Measurements from ENCODE around the gene UNC5CL. TPM values are rescaled to one million over a fixed set of nuclear protein-coding genes. Genes with fewer than 3 reads are reported as not detected.

Gene UNC5CL
- total RNA-seq, 2 donors from 2014 or later: 17.4 to 30.3 TPM

DNA sequence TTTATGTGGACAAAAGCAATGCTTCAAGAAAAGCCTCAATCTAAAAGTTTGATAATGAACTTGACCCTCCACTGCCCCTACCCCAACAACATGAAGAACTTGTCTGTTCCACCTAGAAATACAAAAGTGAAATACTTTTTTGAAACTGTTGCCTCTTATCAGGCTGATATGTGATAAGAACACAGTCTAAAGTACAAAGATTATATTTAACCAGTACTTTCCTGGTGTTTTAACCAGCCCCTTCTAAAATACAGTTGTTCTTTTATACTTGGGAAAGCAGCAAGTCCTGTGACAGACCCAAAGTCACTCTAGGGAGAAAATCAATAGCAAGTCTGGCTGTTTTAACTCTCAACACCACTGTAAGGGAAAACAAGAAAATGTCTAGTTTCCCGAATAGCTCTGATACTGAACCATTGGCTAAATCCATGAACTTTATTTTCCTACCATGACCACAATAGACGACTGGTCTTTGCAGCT lies 26.6 kb upstream of the UNC5CL start:
- Histone ChIP-seq H3K36me3 (replicated peaks in 1 of 2; ENCODE audit: insufficient read depth in 1 of 2, low read depth in 2 of 2) (no peaks in the 10 kb centered on the region), H3K4me3 (no peak overlapping the region), H3K9me3 (no peaks in the 10 kb centered on the region), H3K4me1 (peaks cover 69% of the 10 kb centered on the region), H3K27ac (peak overlapping the region; percentile 50 to 85 (median 77)), H3K27me3 (no peaks in the 10 kb centered on the region)
- TF ChIP-seq, protein P1, sequence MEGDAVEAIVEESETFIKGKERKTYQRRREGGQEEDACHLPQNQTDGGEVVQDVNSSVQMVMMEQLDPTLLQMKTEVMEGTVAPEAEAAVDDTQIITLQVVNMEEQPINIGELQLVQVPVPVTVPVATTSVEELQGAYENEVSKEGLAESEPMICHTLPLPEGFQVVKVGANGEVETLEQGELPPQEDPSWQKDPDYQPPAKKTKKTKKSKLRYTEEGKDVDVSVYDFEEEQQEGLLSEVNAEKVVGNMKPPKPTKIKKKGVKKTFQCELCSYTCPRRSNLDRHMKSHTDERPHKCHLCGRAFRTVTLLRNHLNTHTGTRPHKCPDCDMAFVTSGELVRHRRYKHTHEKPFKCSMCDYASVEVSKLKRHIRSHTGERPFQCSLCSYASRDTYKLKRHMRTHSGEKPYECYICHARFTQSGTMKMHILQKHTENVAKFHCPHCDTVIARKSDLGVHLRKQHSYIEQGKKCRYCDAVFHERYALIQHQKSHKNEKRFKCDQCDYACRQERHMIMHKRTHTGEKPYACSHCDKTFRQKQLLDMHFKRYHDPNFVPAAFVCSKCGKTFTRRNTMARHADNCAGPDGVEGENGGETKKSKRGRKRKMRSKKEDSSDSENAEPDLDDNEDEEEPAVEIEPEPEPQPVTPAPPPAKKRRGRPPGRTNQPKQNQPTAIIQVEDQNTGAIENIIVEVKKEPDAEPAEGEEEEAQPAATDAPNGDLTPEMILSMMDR (IDR thresholded peaks at IDR 0.05): no peak
- no peak for TF ChIP-seq POLR2A (IDR thresholded peaks at IDR 0.05)
- intact Hi-C loops (cut with DNase I): loop anchor here (5.0 kb wide), 1 partner anchor 33 kb away; no protein-coding TSS in a partner anchor
- WGBS, 2 donors: 18 to 38% methylated on average over 2 of the region's 2 CpGs
- peak; percentile 73 for ATAC-seq
- no peak for DNase-seq

DNA sequence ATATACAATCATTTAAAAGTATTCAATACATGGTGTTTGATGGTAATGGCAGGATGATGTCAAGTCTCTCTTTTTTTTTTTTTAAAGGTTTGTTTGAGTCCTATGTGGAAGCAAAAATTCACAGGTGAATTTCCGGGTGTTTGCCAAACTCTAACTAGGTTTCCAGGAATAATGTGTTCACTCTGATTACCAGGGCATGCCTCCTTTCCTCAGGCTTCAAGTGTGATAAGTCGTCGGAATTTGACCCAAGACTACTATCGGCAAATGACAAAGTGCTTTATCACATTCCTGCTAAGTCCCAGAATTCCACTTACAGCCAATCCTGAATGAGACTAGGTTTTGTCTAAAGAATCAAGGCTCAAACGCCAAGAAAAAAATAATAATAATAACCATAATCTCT lies 25.8 kb upstream of the UNC5CL start:
- WGBS, 2 donors: 14 to 27% methylated on average over 5 of the region's 5 CpGs

GRCh38 chr6:41063884-41064285 lies 24.9 kb upstream of the UNC5CL start:
- Histone ChIP-seq H3K9me3 (no peaks in the 10 kb centered on the region), H3K4me3 (no peak overlapping the region), H3K27me3 (no peaks in the 10 kb centered on the region), H3K4me1 (peaks cover 80% of the 10 kb centered on the region), H3K27ac (peak overlapping the region; percentile 71 to 85 (median 77)), H3K36me3 (replicated peaks in 1 of 2; ENCODE audit: insufficient read depth in 1 of 2, low read depth in 2 of 2) (no peaks in the 10 kb centered on the region)
- no peak for ATAC-seq
- intact Hi-C loops (cut with DNase I): no loop called here
- TF ChIP-seq, protein P1 (IDR thresholded peaks at IDR 0.05): no peak
- TF ChIP-seq POLR2A (IDR thresholded peaks at IDR 0.05): no peak
- 22 to 30% methylated on average over 2 of the region's 2 CpGs for WGBS, 2 donors
- DNase-seq: no peak

More for the DNA sequence above, 25.8 kb upstream of the UNC5CL start:
- Histone ChIP-seq H3K36me3 (replicated peaks in 1 of 2; ENCODE audit: insufficient read depth in 1 of 2, low read depth in 2 of 2) (no peaks in the 10 kb centered on the region), H3K27ac (peak overlapping the region; percentile 12 to 85 (median 77)), H3K27me3 (no peaks in the 10 kb centered on the region), H3K4me1 (peaks cover 72% of the 10 kb centered on the region), H3K9me3 (no peaks in the 10 kb centered on the region), H3K4me3 (no peak overlapping the region)
- ATAC-seq (peak; percentile 75), DNase-seq (peak; percentile 43 to 77 (median 46))
- intact Hi-C loops (cut with DNase I): loop anchor here (5.0 kb wide), 1 partner anchor 33 kb away; no protein-coding TSS in a partner anchor
- no peak for TF ChIP-seq POLR2A (IDR thresholded peaks at IDR 0.05)

- no peak for ATAC-seq
- Histone ChIP-seq H3K27me3 (no peaks in the 10 kb centered on the region), H3K4me1 (peaks cover 92% of the 10 kb centered on the region), H3K36me3 (replicated peaks in 1 of 2; ENCODE audit: insufficient read depth in 1 of 2, low read depth in 2 of 2) (no peaks in the 10 kb centered on the region), H3K27ac (peak overlapping the region in 3 of 4 donors; percentile 60 to 85 (median 72)), H3K4me3 (no peak overlapping the region), H3K9me3 (no peaks in the 10 kb centered on the region)
- WGBS, 2 donors: 77 to 81% methylated on average over 1 of the region's 1 CpG
- intact Hi-C loops (cut with DNase I): no loop called here
- no peak for DNase-seq
- TF ChIP-seq, protein P1 (IDR thresholded peaks at IDR 0.05): no peak
- no peak for TF ChIP-seq POLR2A (IDR thresholded peaks at IDR 0.05)
These were observed 23.0 kb upstream of the UNC5CL start for GRCh38 chr6:41062056-41062455.

- no peak overlapping the region for H3K4me3 ChIP-seq
- TF ChIP-seq, protein P1 (IDR thresholded peaks at IDR 0.05): no peak
- no peak for TF ChIP-seq POLR2A (IDR thresholded peaks at IDR 0.05)
- DNase-seq (no peak), ATAC-seq (no peak)
- WGBS, 2 donors: 51 to 74% methylated on average over 3 to 13 of the region's 13 CpGs
- intact Hi-C loops (cut with DNase I): no loop called here
- H3K27me3 ChIP-seq: no peaks in the 10 kb centered on the region
- H3K9me3 ChIP-seq: no peaks in the 10 kb centered on the region
- no peaks in the 10 kb centered on the region for H3K36me3 ChIP-seq (replicated peaks in 1 of 2; ENCODE audit: insufficient read depth in 1 of 2, low read depth in 2 of 2)
- peak overlapping the region in 2 of 4 donors; percentile 60 to 85 for H3K27ac ChIP-seq
- peaks cover 92% of the 10 kb centered on the region for H3K4me1 ChIP-seq
These were observed 22.2 kb upstream of the UNC5CL start for GRCh38 chr6:41061196-41061726.
